ENCODE data around the gene AHDC1. TPM values are rescaled to one million over a fixed set of nuclear protein-coding genes. Genes with fewer than 3 reads are reported as not detected.

AHDC1 gene
- total and polyA plus RNA-seq, 8 donors, result 5.8 to 95.0 (median 19.7) TPM

- no peak for TF ChIP-seq EP300 (IDR thresholded peaks at IDR 0.05)
- intact Hi-C loops (cut with DNase I; ENCODE audit: low total_unique reads), result no loop called here
- Histone ChIP-seq H3K9me3 (no peaks in the 10 kb centered on the region), H3K27me3 (no peaks in the 10 kb centered on the region), H3K36me3 (no peaks in the 10 kb centered on the region), H3K4me1 (peaks cover 0 to 32% (median 5%) of the 10 kb centered on the region in 4 donors), H3K4me3 (no peak overlapping the region), H3K27ac (peak overlapping the region in 2 of 5 donors; percentile 17 to 32)
- peak in 1 of 2 donors; percentile 24 for DNase-seq
- 70 to 84% (median 73%) methylated on average over 5 of the region's 5 CpGs for WGBS, 5 donors
These were observed 90.4 kb downstream of the AHDC1 start for GRCh38 chr1:27513528-27513927.

GRCh38 chr1:27509127-27510080 is 94.5 kb downstream of the AHDC1 start:
- Histone ChIP-seq H3K27ac (peak overlapping the region in 1 of 5 donors; percentile 8), H3K27me3 (no peaks in the 10 kb centered on the region), H3K4me3 (no peak overlapping the region), H3K36me3 (no peaks in the 10 kb centered on the region), H3K9me3 (no peaks in the 10 kb centered on the region), H3K4me1 (peaks cover 9 to 28% (median 12%) of the 10 kb centered on the region in 4 donors)
- TF ChIP-seq EP300 (IDR thresholded peaks at IDR 0.05) (no peak), POLR2A (IDR thresholded peaks at IDR 0.05) (no peak), POLR2AphosphoS5 (IDR thresholded peaks at IDR 0.05) (no peak), CTCF (IDR thresholded peaks at IDR 0.05) (no peak)
- 56 to 66% (median 61%) methylated on average over 9 of the region's 9 CpGs for WGBS, 5 donors
- DNase-seq, result peak in 1 of 2 donors; percentile 67
- intact Hi-C loops (cut with DNase I; ENCODE audit: low total_unique reads), result no loop called here

- DNase-seq, result no peak
- peak overlapping the region in 1 of 5 donors; percentile 42 for H3K27ac ChIP-seq
These were observed 95.8 kb downstream of the AHDC1 start for GRCh38 chr1:27507960-27508665.

DNA sequence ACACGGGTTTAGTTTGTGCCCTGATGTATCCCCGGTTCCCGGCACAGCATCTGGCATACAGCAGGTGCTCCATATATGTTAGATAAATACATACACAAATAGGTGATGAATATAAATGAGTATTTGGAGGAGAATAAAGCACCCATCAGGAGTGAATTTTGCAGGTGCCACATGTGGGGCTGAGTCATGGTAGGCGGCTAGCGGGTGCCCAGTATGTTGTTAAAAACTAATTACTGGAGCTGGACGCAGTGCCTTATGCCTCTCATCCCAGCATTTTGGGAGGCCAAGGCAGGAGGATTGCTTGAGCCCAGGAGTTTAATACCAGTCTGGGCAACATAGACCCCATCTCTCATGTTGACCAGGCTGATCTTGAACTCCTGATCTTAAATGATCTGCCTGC is 97.2 kb downstream of the AHDC1 start:
- WGBS, 5 donors, result 91 to 96% (median 93%) methylated on average over 6 of the region's 6 CpGs
- H3K4me1 ChIP-seq, result peaks cover 18 to 30% (median 25%) of the 10 kb centered on the region in 4 donors
- H3K27me3 ChIP-seq, result no peaks in the 10 kb centered on the region
- no peak for DNase-seq
- intact Hi-C loops (cut with DNase I; ENCODE audit: low total_unique reads), result no loop called here
- H3K4me3 ChIP-seq, result no peak overlapping the region
- no peak overlapping the region for H3K27ac ChIP-seq
- TF ChIP-seq EP300 (IDR thresholded peaks at IDR 0.05) (no peak), POLR2AphosphoS5 (IDR thresholded peaks at IDR 0.05) (no peak), CTCF (IDR thresholded peaks at IDR 0.05) (no peak), POLR2A (IDR thresholded peaks at IDR 0.05) (no peak)
- no peaks in the 10 kb centered on the region for H3K9me3 ChIP-seq
- H3K36me3 ChIP-seq, result no peaks in the 10 kb centered on the region

More at GRCh38 chr1:27507960-27508665, 95.8 kb downstream of the AHDC1 start:
- 81 to 92% (median 88%) methylated on average over 6 of the region's 6 CpGs for WGBS, 5 donors
- TF ChIP-seq EP300 (IDR thresholded peaks at IDR 0.05) (no peak), POLR2A (IDR thresholded peaks at IDR 0.05) (no peak), CTCF (IDR thresholded peaks at IDR 0.05) (no peak), POLR2AphosphoS5 (IDR thresholded peaks at IDR 0.05) (no peak)
- intact Hi-C loops (cut with DNase I; ENCODE audit: low total_unique reads), result no loop called here
- no peak overlapping the region for H3K4me3 ChIP-seq
- H3K27me3 ChIP-seq, result no peaks in the 10 kb centered on the region
- no peaks in the 10 kb centered on the region for H3K36me3 ChIP-seq
- peaks cover 18 to 29% (median 24%) of the 10 kb centered on the region in 4 donors for H3K4me1 ChIP-seq
- H3K9me3 ChIP-seq, result no peaks in the 10 kb centered on the region

Measured in stomach (tissue), 9 donors.